HepG2 (cell line): Measurements from ENCODE around the gene CNTN2.

ENCODE experiments used
- CTCF ChIP-seq: sonication (generic); formaldehyde crosslinking; IDR thresholded peaks from 2 replicates; pipeline ENCODE4 v1.5.0; 2020; ENCODE audit warnings: mild to moderate bottlenecking, missing genetic modification reagents, moderate library complexity
- EP300 ChIP-seq, 3 experiments: sonication (generic) in 1 of 3; formaldehyde crosslinking in 1 of 3; IDR thresholded peaks; 2 replicates each; pipeline versions ENCODE4 v1.5.1 to v1.6.1; 2011 to 2020; ENCODE audit warnings: low read depth in 2 of 3, low read length in 2 of 3, borderline replicate concordance in 1 of 3, improper control_type of control experiment in 1 of 3, mild to moderate bottlenecking in 1 of 3, missing genetic modification reagents in 1 of 3, moderate library complexity in 1 of 3
- FOXM1 ChIP-seq: sonication (generic); formaldehyde crosslinking; IDR thresholded peaks from 2 replicates; pipeline ENCODE4 v1.5.0; 2020; ENCODE audit warnings: missing genetic modification reagents
- IRF1 ChIP-seq: sonication (generic); formaldehyde crosslinking; IDR thresholded peaks from 2 replicates; pipeline ENCODE4 v1.4.0; 2020; ENCODE audit warnings: low read depth, mild to moderate bottlenecking, missing genetic modification reagents
- JDP2 ChIP-seq: sonication (generic); formaldehyde crosslinking; IDR thresholded peaks from 2 replicates; pipeline ENCODE4 v1.8.1; 2022; ENCODE audit warnings: missing genetic modification reagents, borderline replicate concordance
- NFYB ChIP-seq: sonication (generic); formaldehyde crosslinking; IDR thresholded peaks from 2 replicates; pipeline ENCODE4 v1.4.0; 2020; ENCODE audit warnings: missing genetic modification reagents
- ONECUT2 ChIP-seq: sonication (generic); formaldehyde crosslinking; IDR thresholded peaks from 2 replicates; pipeline ENCODE4 v1.4.0; 2020; ENCODE audit warnings: missing genetic modification reagents
- PAX8 ChIP-seq: sonication (generic); formaldehyde crosslinking; IDR thresholded peaks from 2 replicates; pipeline ENCODE4 v1.8.0; 2022; ENCODE audit warnings: mild to moderate bottlenecking, missing genetic modification reagents, borderline replicate concordance
- POLR2A ChIP-seq, 2 experiments: IDR thresholded peaks; 2 replicates each; pipeline ENCODE4 v1.6.1; 2011; ENCODE audit warnings: low read depth in 2 of 2, low read length in 2 of 2, mild to moderate bottlenecking in 1 of 2, moderate library complexity in 1 of 2; ENCODE audit not compliant: insufficient read depth in 1 of 2
- RAD21 ChIP-seq: fragments of 450-650 bp; formaldehyde crosslinking; IDR thresholded peaks from 2 replicates; pipeline ENCODE4 v1.5.0; 2020; ENCODE audit warnings: mild to moderate bottlenecking
- SUZ12 ChIP-seq: fragments of 150-350 bp; IDR thresholded peaks from 2 replicates; pipeline ENCODE4 v1.6.1; 2014; ENCODE audit warnings: low read depth, low read length
- ZFY ChIP-seq: sonication (generic); formaldehyde crosslinking; IDR thresholded peaks from 2 replicates; pipeline ENCODE4 v1.4.0; 2020; ENCODE audit warnings: missing genetic modification reagents
- ZNF274 ChIP-seq: sonication (generic); formaldehyde crosslinking; IDR thresholded peaks from 2 replicates; pipeline ENCODE4 v1.5.1; 2020; ENCODE audit warnings: mild to moderate bottlenecking, missing genetic modification reagents
- ZNF780A ChIP-seq: sonication (generic); formaldehyde crosslinking; IDR thresholded peaks from 2 replicates; pipeline ENCODE4 v1.8.0; 2022; ENCODE audit warnings: mild to moderate bottlenecking, missing genetic modification reagents, moderate library complexity

- TF ChIP-seq JDP2 (CRISPR knock-in tag) (no peak), ZNF780A (0 out of 2 replicates have a peak, but pooled peaks have one; percentile 44), ONECUT2 (CRISPR knock-in tag) (no peak), ZFY (CRISPR knock-in tag) (peak; percentile 57), RAD21 (CRISPR knock-in tag) (peak; percentile 64), ZNF274 (CRISPR knock-in tag) (0 out of 2 replicates have a peak, but pooled peaks have one; percentile 53), CTCF (CRISPR knock-in tag) (peak; percentile 92), FOXM1 (CRISPR knock-in tag) (no peak), SUZ12 (no peak), NFYB (0 out of 2 replicates have a peak, but pooled peaks have one; percentile 35), POLR2A (IDR thresholded peaks at IDR 0.05; ENCODE audit: insufficient read depth in 1 of 2, low read depth in 2 of 2, low read length in 2 of 2) (peak; percentile 86 to 89), EP300 (IDR thresholded peaks at IDR 0.05; ENCODE audit: low read depth in 2 of 2, low read length in 2 of 2) (peak; percentile 50 to 53; a peak in 2 of 4 replicates), EP300 (CRISPR knock-in tag; IDR thresholded peaks at IDR 0.05; ENCODE audit: borderline replicate concordance) (peak; percentile 75), PAX8 (CRISPR knock-in tag) (no peak), IRF1 (CRISPR knock-in tag) (no peak)
These were observed 78.9 kb downstream of the CNTN2 start, which contains the start of gene RBBP5 for GRCh38 chr1:205121660-205122488.
